ENCODE results near the gene DNTT. TPM values are rescaled to one million over a fixed set of nuclear protein-coding genes. Genes with fewer than 3 reads are reported as not detected.
A peak's percentile ranks its signal among the peaks of the same experiment; 100 is the strongest.

Gene DNTT
- total and polyA plus RNA-seq, 2 of the 13 experiments (the other 11 are each of a cell fraction or from before 2014, with no cell fraction given): not detected

- TF ChIP-seq AHDC1 (CRISPR knock-in tag; IDR thresholded peaks at IDR 0.05; ENCODE audit: borderline replicate concordance) (0 out of 2 replicates have a peak, but pooled peaks have one; percentile 23), KAT7 (CRISPR knock-in tag; IDR thresholded peaks at IDR 0.05; ENCODE audit: borderline replicate concordance) (no peak), SKI (IDR thresholded peaks at IDR 0.05; ENCODE audit: partially characterized antibody) (peak; percentile 35), STAG1 (CRISPR knock-in tag; IDR thresholded peaks at IDR 0.05) (peak; percentile 77), SMC3 (IDR thresholded peaks at IDR 0.05; ENCODE audit: low read length) (peak; percentile 59), CBFB (CRISPR knock-in tag; IDR thresholded peaks at IDR 0.05) (no peak)
Measured at GRCh38 chr10:96292971-96293920, 11.0 kb upstream of the DNTT start (continued).

- Histone ChIP-seq H3K4me3 (replicated peaks in 1 of 3; ENCODE audit: insufficient read depth in 1 of 3, low read depth in 2 of 3, low read length in 3 of 3) (no peak overlapping the region), H3K27ac (ENCODE audit: extremely low read length, insufficient read depth, low read length) (no peak overlapping the region), H3K4me1 (ENCODE audit: insufficient read depth, low read length) (peaks cover 8% of the 10 kb centered on the region), H3K27me3 (ENCODE audit: control insufficient read depth in 1 of 2, insufficient read depth in 2 of 2, low read length in 2 of 2) (peaks cover 0 to 19% of the 10 kb centered on the region in 2 experiments; a peak in 3 of 5 replicates), H2AFZ (ENCODE audit: low read length) (no peak overlapping the region), H3K4me2 (ENCODE audit: low read depth, low read length) (no peak overlapping the region), H3K9me3 (ENCODE audit: low read length) (no peaks in the 10 kb centered on the region), H3K9ac (ENCODE audit: insufficient read depth, low read depth, low read length) (no peak overlapping the region), H4K20me1 (ENCODE audit: insufficient read depth, low read length) (no peaks in the 10 kb centered on the region), H3K79me2 (ENCODE audit: insufficient read depth, low read length) (no peaks in the 10 kb centered on the region), H3K36me3 (replicated peaks in 1 of 2; ENCODE audit: control insufficient read depth in 1 of 2, insufficient read depth in 2 of 2, low read length in 2 of 2) (no peaks in the 10 kb centered on the region)
- in situ Hi-C loops (cut with HindIII; ENCODE audit: extremely low pct_ligation_motif_present, low pct_unique_long_range_greater_than_20kb): loop anchor here (5.0 kb wide), 2 partner anchors 68 to 278 kb away; no protein-coding TSS in a partner anchor
- CTCF ChIA-PET (ENCODE audit: low intra/inter-chr PET ratio, low total read pairs): no interaction called here
- intact Hi-C loops (cut with micrococcal nuclease; ENCODE audit: unreplicated experiment): no loop called here
- WGBS (ENCODE audit: low lambda C conversion rate): 9% methylated on average over 4 of the region's 4 CpGs
- FAIRE-seq (no peak), ATAC-seq (no peak), DNase-seq (ENCODE audit: low spot score) (no peak)
- no TSS peak for BruUV-seq (replicated peaks)
- POLR2A ChIA-PET: no interaction called here
- TF ChIP-seq ZNF253 (CRISPR knock-in tag; IDR thresholded peaks at IDR 0.05; ENCODE audit: borderline replicate concordance) (no peak), XRCC5 (optimal IDR thresholded peaks at IDR 0.05; ENCODE audit: low read length) (no peak), ZNF383 (CRISPR knock-in tag; IDR thresholded peaks at IDR 0.05; ENCODE audit: borderline replicate concordance) (no peak), MYPOP (CRISPR knock-in tag; IDR thresholded peaks at IDR 0.05) (no peak), ZNF800 (CRISPR knock-in tag; IDR thresholded peaks at IDR 0.05) (no peak), ZNF570 (CRISPR knock-in tag; IDR thresholded peaks at IDR 0.05; ENCODE audit: borderline replicate concordance) (no peak), SIX1 (CRISPR knock-in tag; IDR thresholded peaks at IDR 0.05; ENCODE audit: borderline replicate concordance) (no peak), ZBTB21 (CRISPR knock-in tag; IDR thresholded peaks at IDR 0.05) (no peak)
Measured at GRCh38 chr10:96295475-96295874, 8.8 kb upstream of the DNTT start.
